Adrenal gland (tissue), 12 donors: ENCODE data around the gene ATCAY. TPM values are rescaled to one million over a fixed set of nuclear protein-coding genes. Genes with fewer than 3 reads are reported as not detected.

Experiments used
- DNase-seq, 7 donors: peaks; one replicate each; pipeline ENCODE4 v3.0.0-alpha.2; 2019 to 2020
- H3K27ac ChIP-seq, 5 donors: fragments of 200-600 bp; sonication (generic) in 4 of 5; 1 replicate in 3 of 5; 2 replicates in 2 of 5; pipeline versions ENCODE4 v1.5.1 to v1.8.0; 2016 to 2020; ENCODE audit warnings: mild to moderate bottlenecking in 1 of 5
- H3K27me3 ChIP-seq: fragments of 200-600 bp; 2 replicates; pipeline ENCODE4 v1.8.0; 2021
- H3K36me3 ChIP-seq, 2 donors: fragments of 200-600 bp; replicated peaks in 1 of 2; 1 replicate in 1 of 2; 2 replicates in 1 of 2; pipeline versions ENCODE4 v1.5.1 to v1.8.0; 2018 to 2022
- H3K4me1 ChIP-seq, 2 donors: fragments of 200-600 bp; replicated peaks in 1 of 2; 1 replicate in 1 of 2; 2 replicates in 1 of 2; pipeline versions ENCODE4 v1.5.1 to v1.8.0; 2018 to 2021
- H3K4me3 ChIP-seq, 4 donors: fragments of 200-600 bp; sonication (generic) in 3 of 4; one replicate each; pipeline ENCODE4 v1.5.1; 2016 to 2018
- H3K9me3 ChIP-seq, 3 donors: fragments of 200-600 bp; sonication (generic) in 1 of 3; replicated peaks in 1 of 3; 1 replicate in 2 of 3; 2 replicates in 1 of 3; pipeline versions ENCODE4 v1.5.1 to v1.8.0; 2016 to 2021
- POLR2A ChIP-seq, 2 donors: fragments of 450-650 bp; IDR thresholded peaks; one replicate each; pipeline ENCODE4 v1.6.1; 2017; ENCODE audit warnings: antibody characterized with exemption in 2 of 2, mild to moderate bottlenecking in 2 of 2, moderate library complexity in 1 of 2
- WGBS, 4 donors: extraction: QIAGEN DNeasy Blood & Tissue Kit in 2 of 4; methylation state at CpG; one replicate each; pipeline versions ENCODE4 v1.1.5 to v1.1.7; 2013 to 2017; 5-methylcytosine and 5-hydroxymethylcytosine counted together
- intact Hi-C, 2 donors: fragments of 100-400 bp; cut with DNase I; formaldehyde crosslinking; loops; one replicate each; pipeline versions ENCODE4 v1.14.1 to v1.15.0; 2022 to 2023
- polyA plus RNA-seq, 3 donors: library from polyadenylated mRNA; stranded (reverse); fragments of 200-250 nt in 2 of 3; fragments of 350-450 nt in 1 of 3; fragmentation: Illumina TruSeq in 1 of 3; extraction: RNeasy Lipid Tissue Mini Kit (QIAGEN cat#74804) in 1 of 3; gene quantifications; one replicate each; pipeline ENCODE4 v1.2.3, GENCODE V29; 2013 to 2014
- total RNA-seq, 9 donors: library from RNA; depleted of rRNA in 4 of 9; stranded (reverse); fragments of >200 nt in 4 of 9; fragments of 120-200 nt in 1 of 9; fragmentation: NEBNext Ultra II Directional in 1 of 9; extraction: Animal tissue kit (Norgen Biotek cat#: 25700) in 1 of 9; gene quantifications; one replicate each; pipeline versions ENCODE4 v1.1.0 to v1.2.4, GENCODE V29; 2013 to 2023
- TF ChIP-seq, protein P1 (sequence below), 6 experiments: fragments of 450-650 bp in 4 of 6; fragments of 200-600 bp in 2 of 6; sonication (generic) in 1 of 6; IDR thresholded peaks; 1 replicate in 5 of 6; 2 replicates in 1 of 6; pipeline versions ENCODE4 v1.5.1 to v1.8.0; 2016 to 2021; ENCODE audit warnings: antibody characterized with exemption in 6 of 6, mild to moderate bottlenecking in 2 of 6, moderate library complexity in 1 of 6
- donor health status: healthy with polysubstance abuse.
- donor health status: Bipolar disorder and iron deficiency.
- donor health status: DM: yes; HTN: yes; CAD: no.
- donor health status: DM: no; HTN: no; CAD: no.
- donor health status: DM: no; HTN: no; CAD: no.
- donor health status: DM: yes; HTN: yes; CAD: no.

The ATCAY gene
- total and polyA plus RNA-seq, 12 donors, result 0.72 to 9.3 (median 5.9) TPM; not detected in 4

DNA sequence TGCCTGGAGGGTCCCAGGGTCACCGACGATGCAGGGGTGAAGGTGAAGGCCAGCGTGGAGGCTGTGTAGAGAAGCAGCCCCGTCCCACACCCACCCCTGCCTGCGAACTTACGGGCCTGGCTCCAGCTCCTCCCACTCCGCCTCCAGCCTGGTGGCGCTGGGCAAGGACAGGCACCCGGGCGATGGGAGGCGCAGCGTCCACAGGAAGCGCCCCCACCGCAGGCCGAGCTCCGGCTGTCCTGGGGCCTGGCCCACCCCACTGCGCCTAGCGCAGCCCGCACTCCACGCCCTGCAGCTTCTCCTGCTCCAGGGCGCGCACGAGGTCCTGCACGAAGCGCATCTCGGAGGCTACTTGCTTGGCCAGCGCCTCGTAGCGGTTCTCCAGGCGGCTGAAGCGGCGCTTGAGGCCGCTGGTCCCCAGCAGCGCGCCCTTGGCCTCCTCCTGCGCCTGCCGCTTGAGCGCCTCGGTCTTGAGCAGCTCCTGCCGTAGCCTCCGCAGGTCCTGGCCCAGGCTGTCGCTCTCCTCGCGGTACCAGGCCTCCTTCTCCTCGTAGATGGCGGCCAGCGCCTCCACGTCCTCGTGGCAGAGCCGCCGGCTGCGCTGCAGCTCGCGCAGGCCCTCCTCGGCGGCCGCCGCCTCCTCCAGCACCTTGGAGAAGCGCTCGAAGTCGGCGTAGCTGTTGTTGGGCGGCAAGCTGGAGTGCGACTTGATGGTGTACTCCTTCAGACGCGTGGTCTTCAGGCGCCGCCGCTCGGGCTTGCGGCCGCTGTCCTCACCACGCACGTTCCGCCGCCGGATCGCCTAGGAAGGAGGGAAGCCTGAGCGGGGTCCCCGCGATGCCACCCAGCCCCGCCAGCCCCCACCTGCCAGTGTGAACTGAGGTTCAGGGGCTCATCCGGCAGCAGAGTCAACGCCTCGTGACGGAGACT, 78.6 kb downstream of the ATCAY start:
- WGBS, 4 donors, result 94 to 97% (median 96%) methylated on average over 47 to 86 of the region's 86 CpGs
- no peaks in the 10 kb centered on the region for H3K27me3 ChIP-seq
- no peaks in the 10 kb centered on the region for H3K9me3 ChIP-seq
- no peak for TF ChIP-seq POLR2A (IDR thresholded peaks at IDR 0.05)
- TF ChIP-seq, protein P1, sequence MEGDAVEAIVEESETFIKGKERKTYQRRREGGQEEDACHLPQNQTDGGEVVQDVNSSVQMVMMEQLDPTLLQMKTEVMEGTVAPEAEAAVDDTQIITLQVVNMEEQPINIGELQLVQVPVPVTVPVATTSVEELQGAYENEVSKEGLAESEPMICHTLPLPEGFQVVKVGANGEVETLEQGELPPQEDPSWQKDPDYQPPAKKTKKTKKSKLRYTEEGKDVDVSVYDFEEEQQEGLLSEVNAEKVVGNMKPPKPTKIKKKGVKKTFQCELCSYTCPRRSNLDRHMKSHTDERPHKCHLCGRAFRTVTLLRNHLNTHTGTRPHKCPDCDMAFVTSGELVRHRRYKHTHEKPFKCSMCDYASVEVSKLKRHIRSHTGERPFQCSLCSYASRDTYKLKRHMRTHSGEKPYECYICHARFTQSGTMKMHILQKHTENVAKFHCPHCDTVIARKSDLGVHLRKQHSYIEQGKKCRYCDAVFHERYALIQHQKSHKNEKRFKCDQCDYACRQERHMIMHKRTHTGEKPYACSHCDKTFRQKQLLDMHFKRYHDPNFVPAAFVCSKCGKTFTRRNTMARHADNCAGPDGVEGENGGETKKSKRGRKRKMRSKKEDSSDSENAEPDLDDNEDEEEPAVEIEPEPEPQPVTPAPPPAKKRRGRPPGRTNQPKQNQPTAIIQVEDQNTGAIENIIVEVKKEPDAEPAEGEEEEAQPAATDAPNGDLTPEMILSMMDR (IDR thresholded peaks at IDR 0.05), result no peak
- H3K27ac ChIP-seq, result no peak overlapping the region
- no peak for DNase-seq
- intact Hi-C loops, result no loop called here
- no peaks in the 10 kb centered on the region for H3K4me1 ChIP-seq
- no peak overlapping the region for H3K4me3 ChIP-seq
- H3K36me3 ChIP-seq, result peaks cover 0 to 66% of the 10 kb centered on the region in 2 donors

DNA sequence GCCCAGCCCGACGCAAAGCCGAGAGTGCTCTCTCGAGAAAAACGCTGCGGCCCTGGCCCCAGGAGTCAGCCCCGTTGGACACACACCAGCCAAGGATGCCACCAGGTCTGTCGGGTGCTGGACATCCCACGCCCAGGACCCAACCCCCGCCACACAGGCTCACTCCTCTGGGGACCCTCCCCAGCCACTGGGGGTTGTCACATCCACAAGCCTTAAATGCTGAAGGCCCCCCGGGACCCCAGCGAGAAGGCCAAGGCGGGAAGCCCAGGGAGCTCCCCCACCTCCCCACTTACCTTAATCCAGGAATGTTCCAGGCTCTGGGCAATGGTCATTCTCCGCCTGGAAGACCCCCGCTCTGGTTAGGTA, 79.3 kb downstream of the ATCAY start:
- 97 to 98% (median 97%) methylated on average over 6 to 15 of the region's 15 CpGs; no CpG with 5 or more reads in 1 of the 4 donors for WGBS, 4 donors
- Histone ChIP-seq H3K27ac (no peak overlapping the region), H3K9me3 (no peaks in the 10 kb centered on the region), H3K36me3 (peaks cover 0 to 72% of the 10 kb centered on the region in 2 donors), H3K27me3 (no peaks in the 10 kb centered on the region), H3K4me1 (no peaks in the 10 kb centered on the region), H3K4me3 (no peak overlapping the region)
- TF ChIP-seq, protein P1 (IDR thresholded peaks at IDR 0.05), result no peak
- no peak for TF ChIP-seq POLR2A (IDR thresholded peaks at IDR 0.05)
- intact Hi-C loops, result no loop called here
- no peak for DNase-seq

DNA sequence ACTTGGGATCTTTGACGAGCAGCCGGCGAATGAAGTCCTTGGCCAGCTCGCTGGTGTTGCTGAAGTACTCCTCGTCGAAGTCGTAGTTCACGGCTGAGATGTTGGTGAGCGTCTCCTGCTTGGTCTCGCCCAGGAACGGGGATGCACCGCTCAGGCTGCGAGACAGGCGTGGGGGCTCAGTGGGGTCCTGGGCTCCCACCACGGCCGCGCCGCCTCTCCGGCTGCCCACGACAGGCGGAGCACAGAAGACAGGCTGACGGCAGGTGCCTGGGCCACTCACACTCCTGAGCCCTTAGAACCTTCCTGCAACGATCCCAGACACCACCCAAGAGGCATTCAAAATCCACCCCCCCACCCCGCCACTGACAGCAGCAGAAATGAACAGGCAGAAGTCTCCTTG, 80.5 kb downstream of the ATCAY start:
- Histone ChIP-seq H3K4me3 (no peak overlapping the region), H3K27me3 (no peaks in the 10 kb centered on the region), H3K4me1 (no peaks in the 10 kb centered on the region), H3K9me3 (no peaks in the 10 kb centered on the region), H3K36me3 (peaks cover 0 to 81% of the 10 kb centered on the region in 2 donors), H3K27ac (no peak overlapping the region)
- intact Hi-C loops, result no loop called here
- TF ChIP-seq, protein P1 (IDR thresholded peaks at IDR 0.05), result no peak
- no peak for TF ChIP-seq POLR2A (IDR thresholded peaks at IDR 0.05)
- no peak for DNase-seq
- WGBS, 4 donors, result 80 to 95% (median 93%) methylated on average over 1 to 24 of the region's 24 CpGs

- DNase-seq, result peak in 2 of 7 donors; percentile 4 to 19
- TF ChIP-seq POLR2A (IDR thresholded peaks at IDR 0.05), result no peak
- TF ChIP-seq, protein P1 (IDR thresholded peaks at IDR 0.05), result no peak
- Histone ChIP-seq H3K9me3 (no peaks in the 10 kb centered on the region), H3K4me1 (peaks cover 0 to 9% of the 10 kb centered on the region in 2 donors), H3K27ac (no peak overlapping the region), H3K27me3 (no peaks in the 10 kb centered on the region), H3K36me3 (peaks cover 0 to 95% of the 10 kb centered on the region in 2 donors), H3K4me3 (no peak overlapping the region)
- intact Hi-C loops, result no loop called here
- 93 to 97% (median 95%) methylated on average over 11 to 35 of the region's 35 CpGs for WGBS, 4 donors
Measured at GRCh38 chr19:3963458-3964255, 83.2 kb downstream of the ATCAY start.
